HG02840 (cell line): Measurements from ENCODE around the gene MDN1.
A peak's percentile ranks its signal among the peaks of the same experiment; 100 is the strongest.
"Not testable (repeated sequence)": the region's sequence is repeated elsewhere in the genome, so short reads cannot be mapped to it uniquely, and the experiment has no call there.

Experiments
- ATAC-seq: cut with Tn5 transposase; IDR thresholded peaks from one replicate; pipeline ENCODE4 v1.9.1; 2021; ENCODE audit warnings: mild to moderate bottlenecking, moderate library complexity, moderate number of reproducible peaks; ENCODE audit not compliant: unreplicated experiment, low FRiP score

The MDN1 gene

DNA sequence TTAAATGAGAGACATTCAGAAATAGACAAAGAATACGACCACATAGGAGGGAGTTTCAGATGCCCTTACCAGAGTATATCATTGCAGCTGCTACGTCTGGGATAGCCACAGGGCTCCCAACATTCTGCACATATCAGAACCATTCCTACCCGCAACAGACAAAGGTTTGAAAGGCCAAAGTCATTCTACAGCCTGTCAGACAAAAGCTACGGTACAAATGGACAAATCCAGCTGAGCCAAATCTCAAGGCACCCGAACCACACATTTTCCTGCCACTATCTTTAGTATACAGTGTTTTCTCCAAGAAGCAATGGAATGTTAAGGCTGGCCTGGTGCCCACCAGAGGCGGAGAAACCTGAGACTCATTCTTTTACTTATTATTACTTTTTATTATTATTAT, 150.6 kb downstream of the MDN1 start:
- ATAC-seq = no peak

DNA sequence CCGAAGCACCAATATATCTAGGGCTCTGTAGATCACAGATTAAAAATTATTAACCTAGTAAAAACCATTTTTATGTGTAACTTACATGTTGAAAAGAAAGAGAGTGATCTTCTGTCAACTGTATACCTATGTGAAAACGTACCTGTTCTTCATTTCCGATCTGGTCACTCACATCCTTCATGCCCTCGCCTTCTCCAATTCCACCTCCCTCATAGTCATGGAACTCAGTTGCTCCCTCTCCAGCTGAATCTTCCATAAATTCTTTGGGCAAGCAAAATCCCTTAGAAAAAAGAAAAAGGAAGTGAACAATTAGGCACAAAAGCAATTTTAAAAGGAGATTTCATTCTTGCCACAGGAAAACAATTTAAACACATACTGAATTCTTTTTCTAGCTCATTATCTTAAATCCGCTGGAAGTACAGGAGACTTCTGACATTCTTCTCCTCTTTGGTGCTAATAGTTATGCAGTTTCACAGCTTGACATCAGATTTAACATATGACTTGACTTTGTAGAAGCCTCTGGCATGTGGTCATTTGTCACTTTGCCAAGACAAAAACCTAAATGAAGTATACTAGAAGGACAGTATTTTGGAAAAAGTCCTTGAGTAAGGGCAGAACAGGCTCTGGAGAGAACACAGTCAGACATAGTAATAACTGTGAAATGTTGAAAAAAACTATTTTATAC, 151.6 kb downstream of the MDN1 start:
- no peak for ATAC-seq

GRCh38 chr6:89662659-89663223, 156.9 kb downstream of the MDN1 start:
- ATAC-seq = no peak

DNA sequence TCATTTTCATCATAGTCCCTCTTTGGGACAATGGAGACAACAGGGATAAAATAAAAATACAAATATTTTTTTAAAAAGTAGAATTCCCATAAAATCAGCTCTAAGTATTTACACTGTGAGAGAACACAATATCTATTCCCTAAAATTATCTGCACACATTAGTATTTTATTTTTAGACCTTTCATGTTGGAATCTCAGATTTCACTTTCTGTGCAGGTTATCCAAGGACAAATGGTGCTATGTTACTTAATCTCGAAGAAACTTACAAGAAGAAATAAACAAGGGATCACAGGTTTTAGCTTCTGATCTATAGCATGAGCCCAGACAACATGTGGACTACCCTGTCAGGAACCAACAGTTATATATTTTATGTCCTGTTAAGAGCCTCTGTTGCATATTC, 158.0 kb downstream of the MDN1 start:
- ATAC-seq = no peak

DNA sequence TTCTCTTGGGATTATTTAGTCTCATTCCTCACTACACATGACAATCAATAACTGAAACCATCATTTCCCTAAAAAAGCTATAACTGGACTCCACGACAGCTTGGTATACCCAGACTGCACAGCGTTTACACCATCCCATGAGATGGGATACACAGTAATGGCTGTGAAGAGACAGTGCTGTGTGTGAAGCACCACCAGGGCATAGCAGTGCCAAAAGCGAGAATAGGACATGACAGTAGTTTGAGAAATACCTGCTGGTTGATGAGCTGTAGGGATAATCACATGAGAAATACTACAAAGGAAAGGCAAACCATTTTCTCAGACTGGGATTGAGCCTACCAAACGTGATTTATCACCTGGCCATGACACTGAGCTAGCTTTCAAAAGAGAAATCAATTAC, 158.6 kb downstream of the MDN1 start:
- ATAC-seq = no peak

DNA sequence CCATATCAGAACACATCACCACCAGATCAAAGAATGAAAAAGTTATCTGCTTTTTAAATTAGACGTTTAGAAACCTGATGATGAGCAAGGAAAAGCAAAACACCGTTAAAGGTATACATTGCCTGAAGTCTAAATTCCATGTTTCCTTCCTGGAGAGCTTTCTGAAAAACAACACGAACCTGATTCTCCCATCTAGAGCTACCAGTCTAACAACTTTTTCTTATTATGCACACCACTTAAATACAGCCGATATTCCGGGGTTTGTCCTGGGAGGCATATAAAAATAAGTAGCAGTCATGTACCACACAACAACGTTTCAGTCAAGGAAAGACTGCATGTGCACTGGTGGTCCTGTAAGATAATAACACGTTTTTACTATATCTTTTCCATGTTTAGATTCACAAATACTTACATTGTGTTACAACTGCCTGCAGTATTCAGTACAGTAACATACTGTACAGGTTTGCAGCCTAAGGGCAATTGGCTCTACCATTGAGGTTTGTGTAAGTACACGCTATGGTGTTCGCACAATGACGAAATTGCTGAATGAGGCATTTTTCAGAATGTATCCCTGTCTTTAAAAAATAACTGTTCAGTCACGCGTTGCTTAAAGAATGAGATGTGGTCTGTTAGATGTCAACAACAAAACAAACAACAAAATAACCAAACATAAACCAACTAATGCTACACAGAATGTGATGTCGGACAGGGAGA, 162.0 kb downstream of the MDN1 start:
- no peak for ATAC-seq

DNA sequence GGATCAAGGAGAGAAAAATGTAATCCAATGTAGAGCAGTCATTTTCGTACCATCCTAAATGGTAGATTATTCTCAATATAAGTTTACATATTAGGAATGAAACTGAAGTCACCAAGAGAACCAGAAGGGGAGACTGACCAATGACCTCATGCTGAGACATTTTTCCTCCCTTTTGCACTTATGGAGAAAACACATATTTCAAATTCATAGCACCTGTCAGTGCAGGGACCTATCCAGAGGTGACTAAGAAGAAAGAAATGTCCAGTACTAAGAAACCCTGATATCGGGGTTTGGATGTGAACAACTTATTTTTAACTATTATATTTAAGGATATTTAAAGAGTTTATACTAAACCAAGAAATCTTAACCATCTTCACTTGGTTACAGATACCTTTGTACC, 164.5 kb downstream of the MDN1 start:
- no peak for ATAC-seq

DNA sequence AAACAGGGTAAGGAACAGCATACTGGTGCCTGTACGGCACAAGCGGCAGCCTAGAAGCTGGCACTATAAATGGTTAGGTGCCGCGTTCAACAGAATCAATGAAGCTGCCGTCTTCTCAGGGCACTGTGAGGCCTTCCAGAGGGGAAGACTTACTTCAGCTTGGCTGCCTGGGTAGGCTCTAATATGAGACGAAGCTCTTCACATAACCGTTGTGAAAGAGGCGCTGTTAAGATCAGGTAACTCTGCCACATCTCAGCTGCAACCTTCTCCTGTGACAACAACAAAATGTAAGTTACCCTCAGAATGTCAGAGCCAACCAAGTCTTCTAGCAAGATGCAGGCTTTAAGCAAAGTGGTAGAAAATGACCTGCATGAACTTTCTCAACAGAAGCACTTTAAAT, 169.0 kb downstream of the MDN1 start:
- no peak for ATAC-seq

- no peak for ATAC-seq
Measured at GRCh38 chr6:89649682-89650081, 169.9 kb downstream of the MDN1 start.

DNA sequence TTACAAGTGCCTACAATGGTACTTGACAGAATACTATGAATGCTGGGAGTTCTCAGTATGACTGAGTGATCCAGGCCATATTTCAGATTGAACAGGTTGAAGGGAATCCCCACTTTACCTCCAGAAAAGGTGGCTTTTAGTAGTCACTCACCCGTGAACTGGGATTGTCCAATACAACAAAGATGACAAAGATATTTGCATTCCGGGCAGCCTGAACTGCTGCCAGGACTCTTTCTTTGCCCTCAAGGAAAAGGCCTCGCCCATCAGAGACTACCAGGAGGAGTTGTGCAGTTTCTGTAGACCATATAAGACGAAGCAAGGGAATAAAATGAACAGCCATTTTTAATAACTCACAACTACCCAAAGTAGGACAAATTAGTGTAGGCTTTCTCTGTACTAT, 174.7 kb downstream of the MDN1 start:
- ATAC-seq = no peak

DNA sequence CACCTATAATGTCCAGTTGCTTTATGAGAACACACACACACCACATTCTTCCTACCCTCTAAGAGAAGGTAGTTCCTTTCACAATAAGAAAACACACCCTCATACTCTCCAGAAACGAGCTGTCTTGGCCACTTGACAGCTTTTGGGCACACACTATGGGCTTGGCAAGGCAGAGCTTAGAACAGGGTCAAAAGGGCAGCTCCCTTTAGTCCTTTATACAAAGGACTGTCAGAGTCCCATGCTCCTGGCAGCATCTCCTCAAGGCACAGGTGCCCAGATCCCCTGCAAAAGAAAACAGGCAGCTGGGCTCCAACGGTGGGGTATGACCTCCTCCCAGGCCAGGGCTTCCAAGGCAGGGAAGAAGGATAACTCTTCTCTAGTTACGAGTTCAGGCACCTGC, 176.2 kb downstream of the MDN1 start:
- ATAC-seq = no peak

DNA sequence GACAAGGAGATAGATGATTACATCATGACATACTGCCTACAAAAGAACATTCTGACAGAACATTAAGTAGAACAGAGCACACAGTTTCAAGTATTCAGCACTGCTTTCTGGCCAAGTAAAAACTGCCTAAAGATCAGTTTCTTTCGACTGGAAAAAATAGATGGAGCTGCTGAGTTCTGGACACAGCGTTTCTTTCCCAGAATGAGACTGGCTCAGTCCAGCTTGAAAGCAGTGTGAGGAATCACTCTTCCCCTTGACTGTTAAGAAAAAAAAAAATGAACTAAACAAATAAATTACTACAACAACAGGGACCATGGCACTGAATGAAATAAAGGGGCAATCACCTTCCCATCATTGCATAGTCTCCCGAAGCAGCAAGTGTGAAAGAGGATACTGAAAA, 176.6 kb downstream of the MDN1 start:
- no peak for ATAC-seq

DNA sequence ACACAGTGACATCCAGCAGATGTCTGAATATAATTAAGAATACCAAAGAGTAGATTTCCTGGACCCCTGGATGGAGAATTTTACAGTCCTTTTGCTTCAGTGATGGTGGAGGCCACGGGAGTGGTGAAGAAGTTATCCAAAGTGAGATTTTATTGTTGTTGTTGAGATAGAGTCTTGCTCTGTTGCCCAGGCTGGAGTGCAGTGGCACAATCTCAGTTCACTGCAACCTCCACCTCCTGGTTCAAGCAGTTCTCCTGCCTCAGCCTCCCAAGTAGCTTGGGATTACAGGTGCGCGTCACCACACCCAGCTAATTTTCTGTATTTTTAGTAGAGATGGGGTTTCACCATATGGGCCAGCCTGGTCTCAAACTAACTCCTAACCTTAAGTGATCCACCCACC, 178.0 kb downstream of the MDN1 start:
- ATAC-seq = not testable (repeated sequence)

- no peak for ATAC-seq
Measured at GRCh38 chr6:89640804-89641203, 178.8 kb downstream of the MDN1 start.

DNA sequence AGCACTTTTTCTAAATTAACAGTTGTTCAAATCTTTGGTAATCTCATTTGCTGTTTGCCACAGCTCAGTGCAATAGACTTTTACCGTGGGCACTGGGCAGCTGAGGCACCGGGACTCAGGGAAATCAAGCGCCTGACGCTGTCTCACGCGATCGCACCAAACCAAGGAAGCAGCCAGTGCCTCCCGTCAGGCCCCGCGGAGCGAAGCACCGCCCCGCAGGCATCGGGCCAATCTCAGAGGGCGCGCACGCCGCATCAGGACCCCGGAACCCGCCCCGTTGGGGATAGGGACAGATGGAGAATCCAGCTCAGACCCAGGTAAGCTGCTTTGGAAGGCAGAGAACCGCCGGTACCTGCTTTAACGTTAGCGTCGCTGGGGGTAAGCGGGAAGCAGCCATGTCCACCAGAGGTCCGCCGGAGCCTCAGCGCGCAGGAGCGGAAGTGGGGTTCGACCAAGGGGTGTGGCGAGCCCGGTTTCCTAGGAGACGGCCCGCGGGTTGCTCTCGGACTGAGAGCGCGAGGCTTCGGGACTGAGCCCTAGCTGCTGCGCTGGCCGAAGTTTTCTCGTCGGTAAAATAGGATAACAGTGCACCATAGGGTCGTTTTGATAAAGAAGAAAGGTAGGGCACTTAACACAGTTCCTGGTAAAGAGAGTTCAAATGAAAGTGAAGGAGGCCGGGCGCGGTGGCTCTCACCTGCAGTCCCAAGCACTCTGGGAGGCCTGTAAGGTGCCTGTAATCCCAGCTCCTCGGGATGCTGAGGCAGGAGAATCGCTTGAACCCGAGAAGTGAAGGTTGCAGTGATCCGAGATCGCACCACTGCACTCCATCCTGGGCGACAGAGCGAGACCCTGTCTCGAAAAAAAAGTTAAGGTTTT, 181.0 kb downstream of the MDN1 start, which contains the start of gene LYRM2:
Gene LYRM2 (minus strand): TSS at position 428 of the 876 bp plus-strand sequence. CDS start 31 bp downstream, at position 397.
- peak; percentile 98 for ATAC-seq

DNA sequence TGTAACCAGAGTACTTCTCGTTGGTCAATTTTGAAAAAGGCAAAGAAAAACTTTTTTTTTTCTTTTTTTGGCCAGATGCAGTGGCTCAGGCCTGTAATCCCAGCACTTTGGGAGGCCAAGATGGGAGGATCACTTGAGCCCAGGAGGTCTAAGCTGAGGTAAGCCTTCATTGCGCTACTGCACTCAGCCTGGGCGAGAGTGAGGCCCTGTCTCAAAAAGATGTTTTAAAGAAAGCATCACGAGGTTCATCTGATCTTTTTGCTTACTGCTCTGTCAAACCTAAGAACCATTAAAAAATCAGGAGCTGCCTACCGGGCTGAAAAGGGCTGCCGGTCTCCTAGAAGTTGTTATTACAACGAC, 181.7 kb downstream of the MDN1 start:
- peak; percentile 5 for ATAC-seq

DNA sequence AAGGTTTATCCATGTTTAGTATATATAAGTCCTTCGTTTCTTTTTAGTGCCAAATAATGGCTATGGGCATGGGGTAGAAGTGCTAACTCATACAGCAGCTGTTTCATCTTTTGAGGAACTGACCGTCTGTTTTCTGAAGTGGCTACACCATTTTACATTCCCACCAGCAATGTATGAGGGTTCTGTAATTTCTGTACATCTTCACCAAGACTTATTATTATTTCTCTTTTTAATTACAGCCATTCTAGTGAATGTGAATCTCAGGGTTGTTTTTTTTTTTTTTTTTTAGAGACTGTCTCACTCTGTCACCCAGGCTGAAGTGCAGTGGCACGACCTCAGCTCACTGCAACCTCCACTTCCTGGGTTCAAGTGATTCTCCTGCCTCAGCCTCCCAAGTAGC, 183.2 kb downstream of the MDN1 start:
- not testable (repeated sequence) for ATAC-seq

GRCh38 chr6:89630488-89630887, 189.1 kb downstream of the MDN1 start:
- no peak for ATAC-seq

- no peak for ATAC-seq
Measured at GRCh38 chr6:89623749-89624148, 195.8 kb downstream of the MDN1 start.

GRCh38 chr6:89619567-89619966, 200.0 kb downstream of the MDN1 start:
- no peak for ATAC-seq

- ATAC-seq = no peak
Measured at GRCh38 chr6:89618026-89618425, 201.6 kb downstream of the MDN1 start.
